ENCODE results near the gene EZH2. TPM values are rescaled to one million over a fixed set of nuclear protein-coding genes. Genes with fewer than 3 reads are reported as not detected.

EZH2 gene
- total and polyA plus RNA-seq, 4 donors, result 2.0 to 21.3 (median 2.5) TPM

GRCh38 chr7:148821422-148821821 lies 62.7 kb downstream of the EZH2 start:
- H3K4me3 ChIP-seq (ENCODE audit: low read depth in 1 of 3, low read length in 3 of 3), result no peak overlapping the region
- TF ChIP-seq FOXA2 (IDR thresholded peaks at IDR 0.05) (no peak), TAF1 (conservative IDR thresholded peaks at IDR 0.05) (no peak), RAD21 (IDR thresholded peaks at IDR 0.05) (no peak), CTCF (IDR thresholded peaks at IDR 0.05; ENCODE audit: low read depth, low read length, missing input control) (no peak), EGR1 (IDR thresholded peaks at IDR 0.05; ENCODE audit: low read depth in 2 of 2) (no peak), FOXA1 (IDR thresholded peaks at IDR 0.05) (no peak), ATF3 (IDR thresholded peaks at IDR 0.05) (no peak), SP1 (IDR thresholded peaks at IDR 0.05) (no peak)
- H3K9ac ChIP-seq (ENCODE audit: low read depth in 1 of 2, low read length in 2 of 2), result no peak overlapping the region
- H3K27ac ChIP-seq (ENCODE audit: low read depth in 1 of 2, low read length in 2 of 2), result no peak overlapping the region
- H3K27me3 ChIP-seq (ENCODE audit: control insufficient read depth in 4 of 4, insufficient read depth in 4 of 4, low read length in 3 of 4), result no peaks in the 10 kb centered on the region
- H3K36me3 ChIP-seq (ENCODE audit: control insufficient read depth in 4 of 4, insufficient read depth in 3 of 4, low read depth in 1 of 4, low read length in 3 of 4), result peaks cover 0 to 1% (median 0%) of the 10 kb centered on the region in 4 donors
- no peaks in the 10 kb centered on the region for H3K9me3 ChIP-seq (ENCODE audit: control insufficient read depth in 4 of 4, low read length in 3 of 4)
- WGBS, result 95% methylated on average over 2 of the region's 2 CpGs
- DNase-seq (ENCODE audit: low spot score), result no peak
- no peaks in the 10 kb centered on the region for H3K4me1 ChIP-seq (ENCODE audit: control insufficient read depth in 4 of 4, insufficient read depth in 4 of 4, low read length in 3 of 4)

GRCh38 chr7:148819697-148820360 lies 64.3 kb downstream of the EZH2 start:
- 93% methylated on average over 6 of the region's 6 CpGs for WGBS
- no peak overlapping the region for H3K27ac ChIP-seq (ENCODE audit: low read depth in 1 of 2, low read length in 2 of 2)

More at GRCh38 chr7:148819697-148820360, 64.3 kb downstream of the EZH2 start:
- no peak for DNase-seq (ENCODE audit: low spot score)
- H3K4me1 ChIP-seq (ENCODE audit: control insufficient read depth in 4 of 4, insufficient read depth in 4 of 4, low read length in 3 of 4), result no peaks in the 10 kb centered on the region
- H3K36me3 ChIP-seq (ENCODE audit: control insufficient read depth in 4 of 4, insufficient read depth in 3 of 4, low read depth in 1 of 4, low read length in 3 of 4), result peaks cover 0 to 1% (median 0%) of the 10 kb centered on the region in 4 donors
- TF ChIP-seq ZBTB33 (IDR thresholded peaks at IDR 0.05) (no peak), MAX (IDR thresholded peaks at IDR 0.05) (no peak), FOXA1 (IDR thresholded peaks at IDR 0.05) (no peak), CTCF (IDR thresholded peaks at IDR 0.05; ENCODE audit: low read depth, low read length, missing input control) (no peak), YY1 (IDR thresholded peaks at IDR 0.05) (no peak), JUND (IDR thresholded peaks at IDR 0.05) (no peak)
- H3K27me3 ChIP-seq (ENCODE audit: control insufficient read depth in 4 of 4, insufficient read depth in 4 of 4, low read length in 3 of 4), result no peaks in the 10 kb centered on the region
- H3K9me3 ChIP-seq (ENCODE audit: control insufficient read depth in 4 of 4, low read length in 3 of 4), result no peaks in the 10 kb centered on the region
- H3K4me3 ChIP-seq (ENCODE audit: low read depth in 1 of 3, low read length in 3 of 3), result no peak overlapping the region
- H3K9ac ChIP-seq (ENCODE audit: low read depth in 1 of 2, low read length in 2 of 2), result no peak overlapping the region

Measured in liver (tissue), 9 donors.